ENCODE measurements around the gene CAMSAP2.

- no peak for TF ChIP-seq CTCF (IDR thresholded peaks at IDR 0.05)
- TF ChIP-seq POLR2A (IDR thresholded peaks at IDR 0.05), result no peak
Observed at GRCh38 chr1:200873671-200874397, 135.1 kb downstream of the CAMSAP2 start.
